Activated CD4-positive, alpha-beta T cell treated with anti-CD3 and anti-CD28 coated beads for 36 hours (primary cell): Measurements from ENCODE around the gene GPR18. TPM values are rescaled to one million over a fixed set of nuclear protein-coding genes. Genes with fewer than 3 reads are reported as not detected.

Experiments
- ATAC-seq: fragments of 200-7000 bp; cut with Tn5 transposase; one replicate; pipeline ENCODE4 v1.10.0; 2021; ENCODE audit warnings: mild to moderate bottlenecking, moderate library complexity
- CTCF ChIA-PET: fragments of 350-600 bp; sonication (Branson Sonifier 250); formaldehyde crosslinking; loops from one replicate; lab custom pipeline; 2021; ENCODE audit warnings: antibody characterized with exemption; lab: Charles Lee
- POLR2A ChIA-PET: fragments of 350-600 bp; sonication (Branson Sonifier 250); formaldehyde crosslinking; loops from one replicate; lab custom pipeline; 2021; ENCODE audit warnings: antibody characterized with exemption, inconsistent platforms; lab: Charles Lee
- DNase-seq: peaks from one replicate; pipeline ENCODE4 v3.0.0-alpha.2; 2020
- H3K27ac Mint-ChIP-seq: one replicate; pipeline ENCODE4 v1.8.0; 2021; ENCODE audit warnings: mixed read lengths
- H3K27me3 Mint-ChIP-seq: one replicate; pipeline ENCODE4 v1.8.0; 2021; ENCODE audit warnings: mixed read lengths
- H3K36me3 Mint-ChIP-seq: one replicate; pipeline ENCODE4 v1.8.0; 2021; ENCODE audit warnings: low read depth, mixed read lengths
- H3K4me1 Mint-ChIP-seq: one replicate; pipeline ENCODE4 v1.8.0; 2021; ENCODE audit warnings: mixed read lengths
- H3K4me3 Mint-ChIP-seq: one replicate; pipeline ENCODE4 v1.8.0; 2021; ENCODE audit warnings: mild to moderate bottlenecking, moderate library complexity, mixed read lengths
- H3K9me3 Mint-ChIP-seq: one replicate; pipeline ENCODE4 v1.8.0; 2021; ENCODE audit warnings: low read depth, mixed read lengths
- intact Hi-C, 2 experiments: fragments of 100-400 bp; cut with DNase I in 1 of 2; cut with micrococcal nuclease in 1 of 2; formaldehyde crosslinking; loops; one replicate each; pipeline versions ENCODE4 v1.14.2 to v1.15.1; 2022 to 2024; cut with DNase I, micrococcal nuclease
- total RNA-seq, 2 experiments: library from RNA; stranded (reverse); gene quantifications; one replicate each; pipeline ENCODE4 v1.2.3, GENCODE V29; 2021

The GPR18 gene
- total RNA-seq, 2 experiments from 2014 or later: 6.0 to 9.5 TPM

- ChIA-PET POLR2A (interaction anchor here (0.6 to 2.8 kb wide), 5 partner anchors 13 to 132 kb away, joined by 3 to 10 read pairs (median 7); no protein-coding TSS in a partner anchor), CTCF (interaction anchor here (0.6 to 8.7 kb wide), 10 partner anchors 12 to 134 kb away, joined by 3 to 99 read pairs (median 4); no protein-coding TSS in a partner anchor)
- Mint-ChIP-seq H3K4me3 (peak overlapping the region; percentile 85), H3K36me3 (peaks cover 76% of the 10 kb centered on the region), H3K27ac (peak overlapping the region; percentile 99), H3K4me1 (peaks cover 69% of the 10 kb centered on the region), H3K9me3 (no peaks in the 10 kb centered on the region), H3K27me3 (no peaks in the 10 kb centered on the region)
- intact Hi-C loops: no loop called here
- ATAC-seq (no peak), DNase-seq (no peak)
Observed at GRCh38 chr13:99301913-99302636, 43.9 kb upstream of the GPR18 start.

GRCh38 chr13:99301056-99301838, 43.1 kb upstream of the GPR18 start:
- CTCF ChIA-PET: interaction anchor here (0.6 to 8.7 kb wide), 6 partner anchors 33 to 135 kb away, joined by 3 to 99 read pairs (median 9); no protein-coding TSS in a partner anchor
- no peak for ATAC-seq

GRCh38 chr13:99299920-99300341, 41.8 kb upstream of the GPR18 start:
- POLR2A ChIA-PET: interaction anchor here (0.7 to 1.2 kb wide), 6 partner anchors 9 to 83 kb away, joined by 3 to 8 read pairs (median 4); no protein-coding TSS in a partner anchor

More at GRCh38 chr13:99301056-99301838, 43.1 kb upstream of the GPR18 start:
- peak overlapping the region; percentile 60 for H3K4me3 Mint-ChIP-seq
- H3K27ac Mint-ChIP-seq: peak overlapping the region; percentile 65
- peaks cover 74% of the 10 kb centered on the region for H3K36me3 Mint-ChIP-seq
- H3K4me1 Mint-ChIP-seq: peaks cover 76% of the 10 kb centered on the region
- intact Hi-C loops: no loop called here
- H3K9me3 Mint-ChIP-seq: no peaks in the 10 kb centered on the region
- POLR2A ChIA-PET: interaction anchor here (0.6 to 2.8 kb wide), 3 partner anchors 14 to 133 kb away, joined by 6 to 10 read pairs (median 7); no protein-coding TSS in a partner anchor
- H3K27me3 Mint-ChIP-seq: no peaks in the 10 kb centered on the region
- no peak for DNase-seq

GRCh38 chr13:99299256-99299919, 41.2 kb upstream of the GPR18 start:
- ChIA-PET POLR2A (interaction anchor here (0.7 to 1.2 kb wide), 8 partner anchors 9 to 771 kb away, joined by 3 to 8 read pairs (median 4); no protein-coding TSS in a partner anchor), CTCF (interaction anchor here (0.9 to 4.6 kb wide), 8 partner anchors 7 to 137 kb away, joined by 3 to 65 read pairs (median 6); partner anchors contain the start of gene GPR183)
- intact Hi-C loops: loop anchor here in 1 of 2 experiments (1.0 to 5.0 kb wide), 3 partner anchors 8 to 727 kb away; partner anchors contain the start of genes GPR183 and TM9SF2
- no peaks in the 10 kb centered on the region for H3K9me3 Mint-ChIP-seq
- H3K36me3 Mint-ChIP-seq: peaks cover 72% of the 10 kb centered on the region
- H3K4me3 Mint-ChIP-seq: peak overlapping the region; percentile 62
- DNase-seq: no peak
- peak overlapping the region; percentile 92 for H3K27ac Mint-ChIP-seq
- peak; percentile 6 for ATAC-seq
- peaks cover 86% of the 10 kb centered on the region for H3K4me1 Mint-ChIP-seq
- no peaks in the 10 kb centered on the region for H3K27me3 Mint-ChIP-seq

More at GRCh38 chr13:99299920-99300341, 41.8 kb upstream of the GPR18 start:
- DNase-seq (no peak), ATAC-seq (no peak)
- H3K36me3 Mint-ChIP-seq: peaks cover 75% of the 10 kb centered on the region
- peak overlapping the region; percentile 92 for H3K27ac Mint-ChIP-seq
- intact Hi-C loops: loop anchor here in 1 of 2 experiments (1.0 to 5.0 kb wide), 3 partner anchors 7 to 728 kb away; partner anchors contain the start of genes GPR183 and TM9SF2
- CTCF ChIA-PET: interaction anchor here (0.6 to 4.6 kb wide), 7 partner anchors 29 to 136 kb away, joined by 3 to 65 read pairs (median 4); no protein-coding TSS in a partner anchor
- no peaks in the 10 kb centered on the region for H3K27me3 Mint-ChIP-seq
- H3K9me3 Mint-ChIP-seq: no peaks in the 10 kb centered on the region
- H3K4me3 Mint-ChIP-seq: peak overlapping the region; percentile 62
- peaks cover 86% of the 10 kb centered on the region for H3K4me1 Mint-ChIP-seq

- Mint-ChIP-seq H3K4me1 (peaks cover 87% of the 10 kb centered on the region), H3K27me3 (no peaks in the 10 kb centered on the region), H3K36me3 (peaks cover 72% of the 10 kb centered on the region), H3K4me3 (peak overlapping the region; percentile 58), H3K9me3 (no peaks in the 10 kb centered on the region), H3K27ac (peak overlapping the region; percentile 96)
- DNase-seq (no peak), ATAC-seq (no peak)
- CTCF ChIA-PET: interaction anchor here (0.6 to 4.6 kb wide), 17 partner anchors 9 to 143 kb away, joined by 3 to 65 read pairs (median 6); partner anchors contain the start of gene GPR183
- POLR2A ChIA-PET: interaction anchor here (0.6 to 2.8 kb wide), 9 partner anchors 9 to 204 kb away, joined by 3 to 19 read pairs (median 4); partner anchors contain the start of genes GPR183 and UBAC2
- intact Hi-C loops: loop anchor here in 1 of 2 experiments (5.0 kb wide), 2 partner anchors 204 to 726 kb away; partner anchors contain the start of gene TM9SF2
Observed at GRCh38 chr13:99298056-99298455, 39.9 kb upstream of the GPR18 start.

GRCh38 chr13:99297331-99297730, 39.2 kb upstream of the GPR18 start:
- ChIA-PET POLR2A (interaction anchor here (0.5 to 2.8 kb wide), 10 partner anchors 10 to 205 kb away, joined by 3 to 19 read pairs (median 5); partner anchors contain the start of gene GPR183), CTCF (interaction anchor here (0.9 to 4.6 kb wide), 17 partner anchors 9 to 143 kb away, joined by 3 to 65 read pairs (median 4); partner anchors contain the start of gene GPR183)
- Mint-ChIP-seq H3K4me3 (peak overlapping the region; percentile 58), H3K4me1 (peaks cover 86% of the 10 kb centered on the region), H3K9me3 (no peaks in the 10 kb centered on the region), H3K36me3 (peaks cover 72% of the 10 kb centered on the region), H3K27ac (peak overlapping the region; percentile 96), H3K27me3 (no peaks in the 10 kb centered on the region)
- intact Hi-C loops: loop anchor here (2.0 to 5.0 kb wide), 4 partner anchors 135 to 725 kb away; partner anchors contain the start of gene TM9SF2 (in 1 of the 2)
- peak; percentile 50 for ATAC-seq
- DNase-seq: no peak

- ChIA-PET CTCF (interaction anchor here (0.6 to 4.6 kb wide), 12 partner anchors 8 to 139 kb away, joined by 3 to 65 read pairs (median 4); partner anchors contain the start of gene GPR183), POLR2A (interaction anchor here (0.6 to 2.8 kb wide), 10 partner anchors 9 to 141 kb away, joined by 3 to 19 read pairs (median 6); partner anchors contain the start of gene GPR183)
- peak overlapping the region; percentile 96 for H3K27ac Mint-ChIP-seq
- DNase-seq (no peak), ATAC-seq (peak; percentile 54)
- no peaks in the 10 kb centered on the region for H3K9me3 Mint-ChIP-seq
- no peaks in the 10 kb centered on the region for H3K27me3 Mint-ChIP-seq
- peak overlapping the region; percentile 58 for H3K4me3 Mint-ChIP-seq
- peaks cover 71% of the 10 kb centered on the region for H3K36me3 Mint-ChIP-seq
- peaks cover 86% of the 10 kb centered on the region for H3K4me1 Mint-ChIP-seq
- intact Hi-C loops: loop anchor here (1.0 to 5.0 kb wide), 9 partner anchors 8 to 724 kb away; partner anchors contain the start of genes GPR183 (in 1 of the 2) and TM9SF2 (in 1 of the 2)
Observed at GRCh38 chr13:99296398-99296797, 38.2 kb upstream of the GPR18 start.

- DNase-seq: no peak
- no peaks in the 10 kb centered on the region for H3K27me3 Mint-ChIP-seq
- POLR2A ChIA-PET: interaction anchor here (0.9 to 2.8 kb wide), 9 partner anchors 8 to 142 kb away, joined by 3 to 19 read pairs (median 6); partner anchors contain the start of gene GPR183
Observed at GRCh38 chr13:99295488-99296252, 37.5 kb upstream of the GPR18 start.

GRCh38 chr13:99294958-99295357, 36.8 kb upstream of the GPR18 start:
- Mint-ChIP-seq H3K4me1 (peaks cover 89% of the 10 kb centered on the region), H3K27me3 (no peaks in the 10 kb centered on the region), H3K36me3 (peaks cover 71% of the 10 kb centered on the region), H3K4me3 (peak overlapping the region; percentile 62), H3K27ac (peak overlapping the region; percentile 90), H3K9me3 (no peaks in the 10 kb centered on the region)
- ChIA-PET POLR2A (no interaction called here), CTCF (interaction anchor here (0.6 to 3.2 kb wide), 8 partner anchors 10 to 318 kb away, joined by 3 to 19 read pairs (median 4); partner anchors contain the start of gene GPR183)
- no peak for DNase-seq
- intact Hi-C loops: loop anchor here (1.0 to 5.0 kb wide), 4 partner anchors 59 to 723 kb away; partner anchors contain the start of gene TM9SF2 (in 1 of the 2)
- peak; percentile 15 for ATAC-seq

More at GRCh38 chr13:99295488-99296252, 37.5 kb upstream of the GPR18 start:
- Mint-ChIP-seq H3K9me3 (no peaks in the 10 kb centered on the region), H3K4me1 (peaks cover 89% of the 10 kb centered on the region), H3K27ac (peak overlapping the region; percentile 90), H3K4me3 (peak overlapping the region; percentile 62), H3K36me3 (peaks cover 74% of the 10 kb centered on the region)
- ATAC-seq: no peak
- intact Hi-C loops: loop anchor here (1.0 to 5.0 kb wide), 11 partner anchors 7 to 723 kb away; partner anchors contain the start of genes GPR183 (in 1 of the 2) and TM9SF2 (in 1 of the 2)
- CTCF ChIA-PET: interaction anchor here (0.6 to 4.6 kb wide), 8 partner anchors 10 to 141 kb away, joined by 3 to 65 read pairs (median 4); partner anchors contain the start of gene GPR183
